Stimulated activated CD4-positive, alpha-beta T cell treated with anti-CD3 and anti-CD28 coated beads, Interleukin-15, amount 100 ng/mL, for 48 hours (primary cell): ENCODE data around the gene SPPL2B.
A peak's percentile ranks its signal among the peaks of the same experiment; 100 is the strongest.
"Not testable (repeated sequence)": the region's sequence is repeated elsewhere in the genome, so short reads cannot be mapped to it uniquely, and the experiment has no call there.

Source experiments
- DNase-seq, 2 donors: peaks; one replicate each; pipeline ENCODE4 v3.0.0-alpha.2; 2020; ENCODE audit warnings: low read depth in 2 of 2

Gene SPPL2B

DNA sequence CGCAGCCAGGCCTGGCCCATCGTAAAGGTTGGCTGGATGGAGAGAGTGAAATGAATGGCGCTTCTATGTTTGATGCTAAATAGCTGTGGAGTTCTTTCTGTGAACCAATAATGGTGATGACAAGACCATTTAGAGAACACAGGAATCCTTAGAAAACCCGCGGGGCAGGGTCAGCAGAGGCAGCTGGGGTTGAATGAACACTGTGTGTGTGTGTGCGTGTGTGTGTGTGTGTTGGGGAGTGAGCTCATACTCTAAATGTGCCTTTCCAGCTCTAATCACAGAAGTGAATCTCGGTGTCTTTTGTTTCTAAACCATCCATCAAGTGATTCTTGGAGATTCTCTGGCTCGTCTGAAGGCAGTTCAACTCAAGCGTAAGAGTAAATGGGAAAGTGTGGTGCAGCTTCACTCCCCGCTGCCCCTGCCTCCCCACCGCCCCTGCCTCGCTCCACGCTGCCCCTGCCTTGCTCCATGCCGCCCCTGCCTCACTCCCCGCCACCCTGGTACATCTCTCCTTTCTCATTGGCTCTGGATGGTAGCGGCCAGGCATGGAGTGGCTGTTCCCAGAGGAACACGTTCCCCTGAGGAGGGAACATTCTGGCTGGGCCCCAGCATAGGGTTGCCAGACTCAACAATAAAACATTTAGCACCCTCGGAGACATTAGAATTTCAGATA, 52.8 kb downstream of the SPPL2B start:
- no peak for DNase-seq

DNA sequence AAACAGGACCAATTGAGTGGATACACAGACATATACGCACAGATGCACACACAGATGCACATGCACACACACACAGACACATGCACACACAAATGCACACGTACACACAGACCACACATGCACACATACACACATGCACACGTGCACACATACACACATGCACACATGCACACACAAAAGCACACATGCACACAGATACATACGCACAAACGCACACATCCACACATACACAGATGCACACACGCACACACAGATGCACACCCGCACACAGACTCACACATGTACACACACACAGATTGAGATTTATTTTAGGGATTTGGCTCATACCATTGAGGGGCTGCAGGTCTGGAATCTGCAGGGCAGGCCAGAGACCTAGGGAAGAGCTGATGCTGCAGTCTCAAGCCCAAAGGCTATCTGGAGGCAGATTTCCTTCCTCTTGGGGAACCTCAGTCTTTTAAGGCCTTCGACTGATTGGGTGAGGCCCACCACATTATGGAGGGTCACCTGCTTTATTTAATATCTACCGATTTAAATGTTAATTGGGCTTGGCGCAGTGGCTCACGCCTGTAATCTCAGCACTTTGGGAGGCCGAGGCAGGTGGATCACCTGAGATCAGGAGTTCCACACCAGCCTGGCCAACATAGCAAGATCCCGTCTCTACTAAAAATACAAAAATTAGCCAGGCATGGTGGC, 54.2 kb downstream of the SPPL2B start:
- DNase-seq: no peak

DNA sequence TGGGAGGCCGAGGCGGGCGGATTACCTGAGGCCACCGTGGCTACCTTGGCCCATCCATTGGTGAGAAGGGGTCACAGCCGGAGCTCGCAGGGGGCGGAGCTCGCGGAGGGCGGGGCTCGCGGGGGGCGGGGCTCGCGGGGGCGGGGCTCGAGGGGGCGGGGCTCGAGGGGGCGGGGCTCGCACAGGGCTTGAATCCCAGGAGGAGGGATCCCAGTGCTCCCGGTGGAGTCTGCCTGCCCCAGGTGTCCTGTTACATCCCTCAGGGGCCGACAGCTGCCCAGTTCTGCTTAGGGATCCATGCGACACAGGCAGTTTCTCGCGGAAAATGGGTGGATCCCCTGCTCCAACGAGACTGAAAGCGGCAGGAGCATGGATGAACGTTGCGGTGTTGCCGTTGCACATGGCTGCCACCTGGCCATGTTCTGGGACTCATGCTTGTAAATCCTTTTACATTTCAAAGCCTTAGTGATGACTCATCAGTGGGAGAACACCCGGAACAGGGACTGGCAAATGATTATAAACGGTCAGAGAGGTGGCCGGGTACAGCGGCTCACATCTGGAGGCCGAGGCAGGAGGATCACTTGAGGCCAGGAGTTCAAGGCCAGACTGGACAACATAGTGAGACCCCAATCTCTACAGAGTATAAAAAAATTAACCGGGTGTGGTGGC, 56.7 kb downstream of the SPPL2B start:
- no peak for DNase-seq

DNA sequence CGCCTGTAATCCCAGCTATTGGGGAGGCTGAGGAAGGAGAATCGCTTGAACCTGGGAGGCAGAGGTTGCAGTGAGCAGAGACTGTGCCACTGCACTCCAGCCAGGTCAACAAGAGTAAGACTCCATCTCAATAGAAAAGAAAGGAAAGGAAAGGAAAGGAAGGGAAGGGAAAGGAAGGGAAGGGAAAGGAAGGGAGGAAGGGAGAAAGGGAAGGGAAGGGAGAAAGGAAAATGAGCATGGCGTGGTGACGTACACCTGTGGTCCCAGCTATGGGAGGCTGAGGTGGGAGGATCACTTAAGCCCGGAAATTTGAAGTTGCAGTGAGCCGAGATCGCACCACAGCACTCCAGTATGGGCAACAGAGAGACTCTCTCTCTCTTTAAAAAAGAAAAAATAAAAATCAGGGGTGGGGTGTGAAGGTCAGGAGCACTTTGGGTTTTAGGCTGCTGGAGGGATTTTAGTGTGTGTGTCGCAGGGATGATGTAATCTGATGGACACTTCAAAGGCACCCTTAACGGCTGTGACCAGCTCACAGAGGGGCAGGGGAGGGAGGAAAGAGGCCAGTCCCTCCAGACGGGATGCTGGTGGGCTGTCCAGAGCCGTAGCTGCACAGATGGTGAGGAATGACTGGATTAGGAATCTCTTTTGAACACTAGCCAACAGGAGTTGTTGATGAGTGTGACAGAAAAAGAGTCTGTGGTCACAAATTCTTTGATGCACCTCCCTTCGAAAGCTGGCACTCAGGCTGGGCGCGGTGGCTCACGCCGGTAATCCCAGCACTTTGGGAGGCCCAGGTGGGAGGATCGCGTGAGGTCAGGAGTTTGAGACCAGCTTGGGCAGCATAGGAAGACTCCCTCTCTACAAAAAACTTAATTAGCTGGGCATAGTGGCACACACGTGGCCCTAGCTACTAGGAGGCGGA, 59.1 kb downstream of the SPPL2B start:
- DNase-seq: no peak

DNA sequence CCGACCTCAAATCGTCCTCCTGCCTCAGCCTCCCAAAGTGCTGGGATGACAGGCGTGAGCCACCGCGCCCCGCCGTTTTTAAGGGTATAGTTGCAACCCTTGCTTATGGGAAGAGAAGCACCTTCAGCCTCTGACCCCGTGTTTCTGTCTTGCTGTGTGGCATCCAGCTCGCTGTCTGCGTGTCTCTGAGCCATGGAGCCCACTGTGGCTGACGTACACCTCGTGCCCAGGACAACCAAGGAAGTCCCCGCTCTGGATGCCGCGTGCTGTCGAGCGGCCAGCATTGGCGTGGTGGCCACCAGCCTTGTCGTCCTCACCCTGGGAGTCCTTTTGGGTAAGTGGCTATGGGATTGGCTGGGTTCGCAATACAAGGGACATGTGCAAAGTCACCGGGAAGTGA, 61.1 kb downstream of the SPPL2B start:
- no peak for DNase-seq

DNA sequence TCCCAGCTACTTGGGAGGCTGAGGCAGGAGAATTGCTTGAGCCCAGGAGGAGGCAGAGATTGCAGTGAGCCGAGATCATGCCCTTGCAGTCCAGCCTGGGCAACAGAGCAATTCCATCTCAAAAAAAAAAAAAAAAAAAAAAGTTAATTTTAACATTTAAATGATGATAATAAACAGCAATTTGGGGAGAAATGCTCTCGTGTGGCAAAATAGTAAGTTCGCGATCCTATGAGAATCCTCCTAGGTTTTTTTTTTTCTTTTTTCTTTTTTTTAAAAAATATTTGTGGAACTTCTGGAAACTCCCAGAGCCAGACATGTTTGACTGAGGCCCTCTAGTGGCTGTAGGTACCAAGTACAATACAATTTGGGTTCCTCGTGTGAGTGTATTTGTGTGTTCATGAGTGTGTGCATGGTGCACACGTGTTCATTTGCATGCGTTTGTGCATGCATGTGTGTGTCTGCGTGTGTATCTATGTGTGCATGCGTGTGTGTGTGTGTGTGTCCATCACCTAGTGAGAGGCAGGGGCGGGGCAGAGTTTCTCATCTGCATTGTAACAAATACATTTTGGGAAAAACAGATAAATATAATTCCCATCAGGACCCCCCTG, 62.7 kb downstream of the SPPL2B start:
- peak in 1 of 2 donors; percentile 22 for DNase-seq

DNA sequence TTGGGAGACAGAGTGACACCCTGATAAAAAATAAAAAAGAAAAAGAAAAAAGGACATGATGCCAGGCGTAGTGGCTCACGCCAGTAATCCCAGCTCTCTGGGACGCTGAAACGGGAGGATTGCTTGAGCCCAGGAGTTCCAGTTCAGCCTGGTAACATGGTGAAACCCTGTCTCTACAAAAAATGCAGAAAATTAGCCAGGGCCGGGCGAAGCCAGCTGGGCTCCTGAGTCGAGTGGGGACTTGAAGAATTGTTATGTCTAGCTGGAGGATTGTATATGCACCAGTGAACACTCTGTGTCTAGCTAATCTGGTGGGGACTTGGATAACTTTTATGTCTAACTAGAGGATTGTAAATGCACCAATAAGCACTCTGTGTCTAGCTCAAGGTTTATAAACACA, 63.9 kb downstream of the SPPL2B start:
- no peak for DNase-seq

DNA sequence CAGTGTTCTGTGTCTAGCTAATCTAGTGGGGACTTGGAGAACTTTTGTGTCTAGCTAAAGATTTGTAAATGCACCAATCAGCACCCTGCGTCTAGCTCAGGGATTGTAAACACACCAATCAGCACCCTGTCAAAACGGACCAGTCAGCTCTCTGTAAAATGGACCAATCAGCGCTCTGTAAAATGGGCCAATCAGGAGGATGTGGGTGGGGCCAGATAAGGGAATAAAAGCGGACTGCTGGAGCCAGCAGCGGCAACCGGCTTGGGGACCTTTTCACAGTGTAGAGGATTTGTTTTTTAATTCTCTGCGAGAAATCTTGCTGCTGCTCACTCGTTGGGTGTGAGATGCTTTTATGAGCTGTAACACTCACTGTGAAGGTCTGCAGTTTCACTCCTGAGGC, 64.4 kb downstream of the SPPL2B start:
- not testable (repeated sequence) for DNase-seq

DNA sequence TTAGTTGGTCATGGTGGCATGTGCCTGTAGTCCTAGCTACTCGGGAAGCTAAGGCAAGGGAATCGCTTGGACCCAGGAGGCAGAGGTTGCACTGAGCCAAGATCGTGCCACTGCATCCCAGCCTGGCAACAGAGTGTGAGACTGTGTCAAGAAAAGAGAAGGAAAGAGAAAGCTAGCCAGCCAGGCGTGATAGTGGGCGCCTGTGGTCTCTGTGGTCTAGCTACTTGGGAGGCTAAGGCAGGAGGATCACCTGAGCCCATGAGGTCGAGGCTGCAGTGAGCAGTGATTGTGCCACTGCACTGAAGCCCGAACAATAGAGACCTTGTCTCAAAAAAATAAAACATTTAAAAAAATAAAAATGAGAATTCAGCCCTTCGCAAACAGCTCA, 65.6 kb downstream of the SPPL2B start:
- DNase-seq: no peak

DNA sequence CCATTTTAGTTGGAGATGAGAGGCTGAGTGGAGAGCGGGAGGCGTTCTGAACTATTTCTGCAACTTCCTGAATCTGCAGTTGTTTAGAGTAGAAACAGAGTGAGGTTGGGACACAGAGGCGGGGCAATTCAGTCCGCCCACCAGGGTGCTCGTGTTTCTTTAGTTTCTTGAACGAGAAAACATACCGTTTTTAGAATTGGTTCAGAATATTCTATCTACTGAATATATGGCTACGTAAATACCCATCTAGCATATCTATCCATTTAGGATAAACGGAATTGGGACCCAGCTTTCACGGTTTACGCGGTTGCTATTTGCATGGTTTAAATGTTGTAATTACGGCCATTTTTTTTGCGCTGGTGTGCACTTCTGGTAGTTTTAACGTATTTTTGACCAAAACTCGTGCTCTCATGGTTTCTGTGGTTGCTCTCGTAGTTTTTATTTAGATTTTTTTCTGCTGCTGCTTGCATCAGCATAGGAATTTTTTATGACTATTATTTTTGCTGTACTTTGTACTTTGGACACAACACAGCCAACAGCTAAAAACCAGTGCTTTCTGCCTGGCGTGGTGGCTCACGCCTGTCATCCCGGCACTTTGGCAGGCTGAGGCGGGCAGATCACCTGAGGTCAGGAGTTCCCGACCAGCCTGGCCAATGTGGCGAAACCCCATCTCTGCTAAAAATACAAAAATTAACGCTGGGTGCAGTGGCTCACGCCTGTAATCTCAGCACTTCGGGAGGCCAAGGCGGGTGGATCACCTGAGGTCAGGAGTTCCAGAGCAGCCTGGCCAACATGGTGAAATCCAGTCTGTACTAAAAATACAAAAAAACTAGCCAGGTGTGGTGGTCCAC, 66.2 kb downstream of the SPPL2B start:
- DNase-seq: no peak

DNA sequence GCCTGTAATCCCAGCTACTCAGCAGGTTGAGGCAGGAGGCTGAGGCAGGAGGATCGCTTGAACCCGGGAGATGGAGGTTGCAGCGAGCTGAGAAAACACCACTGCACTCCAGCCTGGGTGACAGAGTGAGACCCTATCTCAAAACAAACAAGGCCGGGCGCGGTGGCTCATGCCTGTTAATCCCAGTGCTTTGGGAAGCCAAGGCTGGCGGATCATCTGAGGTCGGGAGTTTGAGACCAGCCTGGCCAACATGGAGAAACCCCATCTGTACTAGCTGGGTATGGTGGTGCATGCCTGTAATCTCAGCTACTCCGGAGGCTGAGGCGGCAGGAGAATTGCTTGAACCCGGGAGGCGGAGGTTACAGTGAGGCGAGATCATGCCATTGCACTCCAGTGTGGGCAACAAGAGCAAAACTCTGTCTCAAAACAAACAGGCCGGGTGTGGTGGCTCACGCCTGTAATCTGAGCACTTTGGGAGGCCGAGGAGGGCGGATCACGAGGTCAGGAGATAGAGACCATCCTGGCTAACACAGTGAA, 66.9 kb downstream of the SPPL2B start:
- not testable (repeated sequence) for DNase-seq

DNA sequence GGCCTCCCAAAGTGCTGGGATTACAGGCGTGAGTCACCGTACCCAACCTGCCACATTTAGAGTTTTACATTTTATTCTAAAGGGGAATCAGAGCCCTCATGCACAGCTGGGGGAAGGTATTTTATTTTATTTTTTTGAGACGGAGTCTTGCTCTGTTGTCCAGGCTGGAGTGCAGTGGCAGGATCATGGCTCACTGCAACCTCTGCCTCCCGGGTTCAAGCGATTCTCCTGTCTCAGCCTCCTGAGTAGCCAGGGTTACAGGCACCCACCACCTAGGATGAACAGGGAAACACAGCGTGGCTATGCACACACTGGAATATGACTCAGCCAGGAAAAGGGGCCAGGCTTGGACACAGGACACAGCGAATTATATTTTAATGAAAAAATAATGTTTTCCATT, 68.7 kb downstream of the SPPL2B start:
- DNase-seq: not testable (repeated sequence)

DNA sequence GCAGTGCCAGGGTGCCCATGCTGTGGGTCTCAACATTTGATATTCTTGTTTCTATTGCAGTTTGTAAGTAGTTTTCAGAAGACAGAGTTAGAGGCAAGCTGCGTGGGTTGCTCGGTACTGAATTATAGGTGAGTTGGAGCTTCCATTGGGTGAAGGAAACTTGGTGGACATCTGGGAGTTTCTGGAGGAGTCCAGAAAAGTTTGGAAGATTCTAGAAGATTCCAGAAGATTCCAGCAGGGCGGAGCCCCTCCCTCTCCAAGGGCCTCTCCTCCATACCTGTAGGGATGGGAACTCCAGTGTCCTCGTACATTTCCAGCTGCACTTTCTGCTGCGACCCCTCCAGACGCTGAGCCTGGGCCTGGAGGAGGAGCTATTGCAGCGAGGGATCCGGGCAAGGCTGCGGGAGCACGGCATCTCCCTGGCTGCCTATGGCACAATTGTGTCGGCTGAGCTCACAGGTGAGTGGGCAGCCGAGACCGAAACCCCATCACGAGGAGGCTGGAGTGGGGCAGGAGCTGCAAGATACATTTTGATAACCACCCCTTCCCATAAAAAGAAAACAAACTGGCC, 70.3 kb downstream of the SPPL2B start:
- DNase-seq: no peak

DNA sequence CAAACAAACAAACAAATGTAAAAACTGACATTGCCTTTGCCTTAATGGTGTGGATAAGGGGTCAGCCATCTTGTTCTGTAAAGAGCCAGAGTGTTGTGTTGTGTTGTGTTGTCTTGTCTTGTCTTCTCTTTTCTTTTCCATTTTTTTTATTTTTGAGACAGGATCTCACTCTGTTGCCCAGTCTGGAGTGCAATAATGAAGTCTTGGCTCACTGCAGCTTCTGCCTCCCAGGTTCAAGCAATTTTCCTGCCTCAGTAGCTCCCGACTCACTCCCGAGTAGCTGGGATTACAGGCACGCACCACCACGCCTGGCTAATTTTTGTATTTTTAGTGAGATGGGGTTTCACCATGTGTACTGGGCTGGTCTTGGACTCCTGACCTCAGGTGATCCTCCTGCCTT, 71.1 kb downstream of the SPPL2B start:
- no peak for DNase-seq
